GM18858 (cell line): ENCODE data around the gene TOLLIP.
"Not testable (repeated sequence)": the region's sequence is repeated elsewhere in the genome, so short reads cannot be mapped to it uniquely, and the experiment has no call there.

Source experiments
- ATAC-seq: cut with Tn5 transposase; IDR thresholded peaks from one replicate; pipeline ENCODE4 v1.9.1; 2021; ENCODE audit not compliant: unreplicated experiment

TOLLIP gene

GRCh38 chr11:1309498-1310317, at the start of gene TOLLIP:
TSS of gene TOLLIP (minus strand) at chr11:1309632. CDS start at chr11:1309498, 134 bp downstream.
- ATAC-seq = peak; percentile 70

- not testable (repeated sequence) for ATAC-seq
Measured at GRCh38 chr11:1358931-1359330, 49.5 kb upstream of the TOLLIP start.

DNA sequence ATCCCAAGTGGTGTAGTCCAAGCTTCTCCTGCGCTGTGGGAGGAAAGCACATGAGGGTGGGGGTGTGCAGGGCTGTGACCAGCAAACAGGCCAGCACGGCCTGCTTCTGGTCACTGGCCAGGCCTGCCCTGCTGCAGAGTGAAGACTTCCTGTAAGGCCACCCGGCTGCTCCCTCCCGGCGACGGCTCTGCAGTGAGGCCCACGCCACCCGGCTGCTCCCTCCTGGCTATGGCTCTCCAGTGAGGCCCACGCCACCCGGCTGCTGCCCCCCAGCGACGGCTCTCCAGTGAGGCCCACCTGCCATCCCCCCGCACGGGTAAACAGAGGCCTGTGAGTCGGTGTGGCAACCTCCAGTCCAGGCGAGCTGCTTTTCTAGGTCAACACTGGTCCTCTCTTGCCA, 48.9 kb upstream of the TOLLIP start:
- no peak for ATAC-seq

DNA sequence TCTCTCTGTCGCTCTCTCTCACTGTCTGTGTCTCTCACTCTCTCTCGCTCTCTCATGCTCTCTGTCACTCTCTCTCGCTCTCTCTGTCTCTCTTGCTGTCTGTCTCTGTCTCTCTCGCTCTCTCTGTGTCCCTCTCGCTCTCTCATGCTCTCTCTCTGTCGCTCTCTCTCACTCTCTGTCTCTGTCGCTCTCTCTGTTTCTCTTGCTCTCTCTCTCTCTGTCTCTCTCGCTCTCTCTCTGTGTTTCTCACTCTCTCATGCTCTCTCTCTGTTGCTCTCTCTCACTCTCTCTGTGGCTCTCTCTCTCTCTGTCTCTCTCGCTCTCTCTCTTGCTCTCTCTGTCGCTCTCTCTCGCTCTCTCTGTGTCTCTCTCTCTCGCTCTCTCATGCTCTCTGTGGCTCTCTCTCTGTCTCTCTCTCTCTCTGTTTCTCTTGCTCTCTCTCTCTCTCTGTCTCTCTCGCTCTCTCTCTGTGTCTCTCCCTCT, 47.1 kb upstream of the TOLLIP start:
- ATAC-seq = no peak

- ATAC-seq = no peak
Measured at GRCh38 chr11:1356007-1356435, 46.6 kb upstream of the TOLLIP start.

DNA sequence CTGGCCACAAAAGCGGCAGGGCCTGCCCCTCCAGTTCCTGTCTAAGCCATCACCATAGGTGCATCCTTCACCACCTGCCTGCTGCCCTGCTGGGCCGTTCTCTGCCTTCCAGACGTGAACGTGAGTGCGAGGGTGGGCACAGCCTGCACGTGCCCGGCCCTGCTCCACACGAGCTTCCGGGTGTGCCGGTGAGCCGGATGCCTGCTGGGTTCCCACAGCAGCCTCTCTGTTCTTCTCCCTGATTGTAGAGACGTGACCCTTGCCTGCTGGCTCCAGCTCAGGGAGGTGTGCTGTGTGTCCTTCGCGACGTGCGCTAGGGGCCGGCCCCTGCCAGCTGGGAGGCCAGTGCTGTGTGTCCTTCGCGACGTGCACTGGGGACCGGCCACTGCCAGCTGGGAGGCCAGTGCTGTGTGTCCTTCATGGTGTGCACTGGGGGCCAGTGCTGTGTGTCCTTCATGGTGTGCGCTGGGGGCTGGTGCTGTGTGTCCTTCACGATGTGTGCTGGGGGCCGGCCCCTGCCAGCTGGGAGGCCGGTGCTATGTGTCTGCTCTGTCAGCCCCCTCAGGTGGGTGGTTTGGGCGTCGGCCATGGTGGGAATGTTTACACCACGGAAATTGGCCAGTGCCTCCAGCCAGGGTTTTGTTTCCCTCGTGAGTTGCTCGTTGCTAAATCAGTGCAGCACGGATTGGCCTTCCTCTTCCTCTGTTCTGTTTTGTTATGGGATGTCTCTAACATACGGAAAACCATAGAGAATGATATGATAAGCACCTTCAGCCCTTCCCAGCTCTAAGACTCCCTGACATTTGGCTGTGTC, 44.9 kb upstream of the TOLLIP start:
- ATAC-seq = no peak

GRCh38 chr11:1353383-1354124, 44.1 kb upstream of the TOLLIP start:
- no peak for ATAC-seq

DNA sequence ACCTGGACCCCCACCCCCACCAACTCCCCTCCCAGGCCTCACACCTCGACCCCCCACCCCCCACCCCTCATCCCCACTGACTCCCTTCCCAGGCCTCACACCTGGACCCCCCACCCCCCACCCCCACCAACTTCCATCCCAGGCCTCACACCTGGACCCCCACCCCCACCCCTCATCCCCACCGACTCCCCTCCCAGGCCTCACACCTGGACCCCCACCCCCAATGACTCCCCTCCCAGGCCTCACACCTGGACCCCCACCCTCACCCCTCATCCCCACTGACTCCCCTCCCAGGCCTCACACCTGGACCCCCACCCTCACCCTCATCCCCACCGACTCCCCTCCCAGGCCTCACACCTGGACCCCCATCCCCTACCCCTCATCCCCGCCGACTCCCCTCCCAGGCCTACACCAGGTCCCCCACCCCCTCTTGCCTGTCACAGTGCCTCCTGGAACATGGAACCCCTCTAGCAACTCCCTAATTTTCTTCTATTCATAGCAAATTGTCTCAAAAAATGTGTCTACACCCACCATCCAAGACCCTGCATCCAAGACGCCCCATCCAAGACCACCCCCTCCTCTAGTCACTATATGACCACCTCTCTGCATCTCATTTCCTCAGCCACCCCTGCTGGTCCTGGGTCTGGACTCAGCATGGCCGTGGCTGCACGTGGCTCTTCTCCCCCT, 43.4 kb upstream of the TOLLIP start:
- no peak for ATAC-seq

DNA sequence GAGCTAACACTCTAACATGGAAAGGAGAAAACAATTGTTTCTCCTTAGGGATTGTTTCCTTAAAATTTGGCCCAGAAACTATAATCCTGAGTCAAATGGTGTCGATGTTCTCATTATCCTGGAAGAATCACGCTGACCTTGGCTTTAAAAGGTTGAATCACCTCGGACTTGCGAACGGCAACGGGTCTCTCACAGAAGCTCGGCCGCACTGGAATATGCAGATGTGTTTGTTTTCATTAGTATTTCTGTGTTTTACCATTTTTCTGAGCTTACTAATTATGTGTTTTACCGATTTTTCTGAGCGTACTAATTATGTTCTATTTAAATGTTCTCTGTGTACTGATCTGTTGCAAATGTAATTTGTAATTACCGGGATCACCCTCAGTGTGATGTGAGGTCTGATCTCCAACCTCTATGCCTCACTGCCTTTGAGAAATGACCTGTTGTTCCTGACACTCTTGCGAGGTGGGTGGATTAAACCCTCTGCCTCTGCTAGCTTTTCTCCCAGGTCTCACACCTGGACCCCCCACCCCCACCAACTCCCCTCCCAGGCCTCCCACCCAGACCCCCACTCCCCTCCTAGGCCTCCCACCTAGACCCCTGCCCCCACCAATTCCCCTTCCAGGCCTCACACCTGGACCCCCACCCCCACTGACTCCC, 42.0 kb upstream of the TOLLIP start:
- ATAC-seq = no peak

DNA sequence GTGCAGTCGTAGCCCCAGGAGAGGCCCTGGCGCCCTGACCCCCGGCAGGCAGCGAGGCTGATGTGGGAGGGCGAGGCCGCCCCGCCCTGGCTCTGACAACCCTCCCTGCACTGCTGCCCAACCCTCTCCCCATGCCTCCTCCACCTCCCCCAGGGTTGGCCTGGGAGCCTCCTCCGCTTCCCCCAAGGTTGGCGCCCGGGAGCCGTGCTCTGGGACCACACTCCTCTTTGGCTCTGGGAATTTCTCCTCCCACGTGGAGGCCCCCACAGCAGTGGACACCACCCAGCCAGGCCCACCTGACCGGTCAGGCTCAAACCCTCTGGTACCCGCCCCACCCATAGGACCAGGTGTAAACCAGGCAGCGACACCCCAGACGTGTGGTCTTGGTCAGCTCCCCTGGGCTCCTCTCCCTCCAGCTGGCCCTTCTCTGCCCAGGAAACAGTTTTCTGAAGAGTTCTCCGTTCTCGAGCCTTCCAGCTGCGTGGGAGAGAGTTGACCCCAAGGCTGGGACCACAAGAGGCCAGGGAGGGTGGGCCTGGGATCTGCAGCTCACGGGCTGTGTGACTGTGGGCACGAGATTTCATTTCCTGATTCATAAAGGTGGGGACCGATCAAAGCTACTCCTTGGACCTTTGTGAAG, 40.8 kb upstream of the TOLLIP start:
- ATAC-seq = no peak

GRCh38 chr11:1349327-1350041, 40.1 kb upstream of the TOLLIP start:
- no peak for ATAC-seq

DNA sequence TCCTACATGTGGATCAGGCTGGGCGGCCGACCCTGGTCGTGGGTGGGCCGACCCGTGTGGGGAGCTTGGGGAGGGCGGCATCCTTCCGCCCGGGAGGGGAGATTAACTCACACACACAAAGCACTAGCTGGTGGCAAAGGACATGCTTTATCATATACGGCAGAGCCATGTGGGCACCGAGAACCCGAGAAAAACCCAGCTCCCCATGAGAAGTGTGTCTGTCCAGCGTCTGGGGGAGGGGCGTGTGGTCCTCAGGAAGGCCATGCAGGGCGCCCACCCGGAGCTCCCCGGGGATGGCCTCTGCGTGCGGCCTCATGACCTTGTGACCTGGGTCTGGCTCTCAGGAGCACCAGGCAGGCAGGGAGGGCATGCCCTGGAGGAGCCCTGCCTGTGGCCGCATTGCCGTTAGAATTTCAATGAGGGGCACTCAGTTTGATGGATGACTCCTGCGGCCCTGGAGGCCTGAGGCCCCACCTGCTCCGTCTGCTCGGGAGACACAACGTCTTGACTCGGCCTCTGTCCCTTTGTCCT, 39.4 kb upstream of the TOLLIP start:
- ATAC-seq = no peak

DNA sequence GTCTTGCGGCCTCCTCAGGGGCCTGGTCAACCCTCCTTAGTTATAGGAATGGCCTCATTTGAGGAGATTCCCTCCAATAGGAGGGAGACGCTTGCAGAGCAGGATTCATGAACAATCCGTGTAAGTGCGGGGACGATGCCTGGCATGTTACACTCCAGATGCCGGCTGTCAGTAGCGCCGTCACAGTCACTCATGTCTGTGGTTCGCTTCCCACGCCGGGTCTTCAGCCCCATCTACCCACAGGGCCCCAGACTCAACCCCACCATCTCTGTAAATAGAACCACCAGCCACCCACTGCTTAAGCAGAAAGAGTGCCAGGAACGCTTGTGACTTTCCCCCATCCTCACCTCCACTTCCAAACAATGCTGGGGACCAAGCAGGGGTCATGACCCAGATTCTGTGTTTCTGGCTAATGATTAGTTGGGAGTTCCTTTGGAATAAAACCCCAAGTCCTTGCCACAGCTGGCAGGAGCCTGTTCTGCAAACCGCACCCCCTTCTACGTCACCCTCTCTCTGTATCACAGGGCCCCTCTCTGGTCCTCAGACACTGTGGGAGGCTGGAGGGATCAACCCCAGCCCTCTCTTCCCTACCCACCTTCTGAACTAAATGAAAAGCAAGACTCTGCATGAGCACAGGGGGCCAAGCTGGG, 38.8 kb upstream of the TOLLIP start:
- ATAC-seq = no peak

DNA sequence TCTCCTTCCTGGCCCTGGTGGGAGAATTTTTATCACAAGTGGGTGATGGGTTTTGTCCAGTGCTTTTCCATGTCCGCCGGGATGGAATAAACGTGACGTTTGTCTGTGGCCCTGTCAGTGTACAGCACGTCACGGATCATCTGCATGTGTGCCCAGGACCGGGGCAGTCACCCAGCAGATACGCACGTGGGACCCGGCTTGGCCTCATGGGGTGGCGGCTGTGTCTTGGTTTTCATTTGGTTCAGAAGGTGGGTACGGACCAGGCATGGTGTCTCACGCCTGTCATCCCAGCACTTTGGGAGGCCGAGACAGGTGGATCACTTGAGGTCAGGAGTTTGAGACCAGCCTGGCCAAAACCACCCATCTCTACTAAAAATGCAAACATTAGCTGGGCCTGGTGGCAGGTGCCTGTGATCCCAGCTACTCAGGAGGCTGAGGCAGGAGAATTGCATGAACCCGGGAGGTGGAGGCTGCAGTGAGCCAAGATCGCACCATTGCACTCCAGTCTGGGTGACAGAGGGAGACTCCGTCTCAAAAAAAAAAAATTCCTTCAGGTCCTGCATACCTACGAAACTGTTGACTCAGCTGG, 38.1 kb upstream of the TOLLIP start:
- ATAC-seq = not testable (repeated sequence)

DNA sequence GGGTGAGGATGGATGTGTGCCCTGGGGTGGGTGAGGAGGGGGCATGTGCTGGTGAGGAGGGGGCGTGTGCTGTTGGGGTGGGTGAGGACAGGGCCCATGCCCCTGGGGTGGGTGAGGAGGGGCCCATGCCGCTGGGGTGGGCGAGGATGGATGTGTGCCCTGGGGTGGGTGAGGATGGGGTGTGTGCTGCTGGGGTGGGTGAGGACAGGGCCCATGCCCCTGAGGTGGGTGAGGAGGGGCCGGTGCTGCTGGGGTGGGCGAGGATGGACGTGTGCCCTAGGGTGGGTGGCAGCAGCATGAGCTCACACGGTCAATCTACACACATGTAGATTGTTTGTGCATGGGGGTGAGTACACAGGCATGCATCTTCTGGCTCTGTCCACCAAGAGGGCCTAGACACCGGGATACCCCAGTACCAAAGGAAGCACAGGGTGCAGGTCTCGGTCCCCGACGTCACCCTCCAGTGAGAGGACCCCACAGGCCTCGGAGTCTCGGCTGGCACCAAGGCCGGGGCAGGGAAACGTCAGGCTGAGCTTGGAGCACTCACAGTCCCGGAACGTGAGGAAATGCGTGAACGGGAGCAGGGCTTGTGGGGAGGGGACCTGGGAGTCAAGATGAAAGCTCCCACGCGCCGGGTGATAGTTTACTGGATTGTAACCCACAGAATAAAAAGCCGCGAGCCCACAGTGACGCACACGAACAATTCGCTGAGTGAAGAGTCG, 37.4 kb upstream of the TOLLIP start:
- ATAC-seq = no peak

DNA sequence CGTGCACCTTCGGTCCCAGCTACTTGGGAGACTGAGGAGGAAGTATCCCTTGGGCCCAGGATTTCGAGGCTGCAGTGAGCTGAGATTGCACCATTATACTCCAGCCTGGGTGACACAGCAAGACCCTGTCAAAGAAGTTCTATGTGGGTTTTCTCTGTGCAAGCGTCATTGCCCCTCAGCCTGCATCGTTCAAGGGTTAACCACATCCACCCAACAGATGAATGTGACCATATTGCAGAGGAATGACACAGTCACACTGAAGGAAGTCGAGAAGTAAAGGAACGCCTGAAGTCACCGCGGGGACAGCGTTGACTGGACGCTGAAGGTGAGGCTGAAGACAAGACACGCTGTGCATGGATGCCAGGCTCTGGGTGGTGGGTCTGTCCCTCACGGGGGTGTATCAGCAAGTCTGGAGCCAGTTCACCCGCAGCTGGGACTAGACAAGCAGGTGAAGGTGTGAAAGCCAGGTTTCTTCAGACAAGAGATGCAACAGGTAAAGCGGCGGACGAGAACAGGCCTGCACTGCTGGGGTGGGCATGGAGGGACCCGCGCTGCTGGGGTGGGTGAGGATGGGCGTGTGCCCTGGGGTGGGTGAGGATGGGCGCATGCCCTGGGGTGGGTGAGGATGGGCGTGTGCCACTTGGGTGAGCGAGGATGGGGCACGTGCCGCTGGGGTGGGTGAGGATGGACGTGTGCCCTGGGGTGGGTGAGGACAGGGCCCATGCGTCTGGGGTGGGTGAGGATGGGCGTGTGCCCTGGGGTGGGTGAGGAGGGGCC, 36.5 kb upstream of the TOLLIP start:
- no peak for ATAC-seq
